GM10847 (cell line): ENCODE data around the gene TSEN34.

Source experiments
- POLR2A ChIP-seq: IDR thresholded peaks from 2 replicates; pipeline ENCODE4 v1.6.1; 2011; ENCODE audit not compliant: insufficient read length; ENCODE audit errors: extremely low read depth

The TSEN34 gene

GRCh38 chr19:54173951-54174834 lies 16.9 kb upstream of the TSEN34 start:
- no peak for TF ChIP-seq POLR2A

GRCh38 chr19:54178581-54179261 lies 12.4 kb upstream of the TSEN34 start:
- TF ChIP-seq POLR2A, result no peak

GRCh38 chr19:54179262-54179852 lies 11.8 kb upstream of the TSEN34 start:
- TF ChIP-seq POLR2A, result no peak

- TF ChIP-seq POLR2A, result no peak
Observed at GRCh38 chr19:54179921-54180461, 11.1 kb upstream of the TSEN34 start.

GRCh38 chr19:54180691-54181091 lies 10.4 kb upstream of the TSEN34 start:
- TF ChIP-seq POLR2A, result no peak

GRCh38 chr19:54183431-54183830 lies 7.7 kb upstream of the TSEN34 start:
- no peak for TF ChIP-seq POLR2A

- TF ChIP-seq POLR2A, result no peak
Observed at GRCh38 chr19:54186351-54186750, 4.8 kb upstream of the TSEN34 start.

- TF ChIP-seq POLR2A, result no peak
Observed at GRCh38 chr19:54186934-54187381, 4.2 kb upstream of the TSEN34 start.

- TF ChIP-seq POLR2A, result no peak
Observed at GRCh38 chr19:54188215-54188871, 2.8 kb upstream of the TSEN34 start.

GRCh38 chr19:54189145-54189734 lies 1.9 kb upstream of the TSEN34 start, which contains the start of gene MBOAT7:
Gene MBOAT7 (minus strand): TSS chr19:54189580. CDS start chr19:54188508, 1,072 bp downstream.
- peak; percentile 45 for TF ChIP-seq POLR2A

- peak; percentile 59 for TF ChIP-seq POLR2A
Observed at GRCh38 chr19:54189735-54190502, 1.2 kb upstream of the TSEN34 start.

- no peak for TF ChIP-seq POLR2A
Observed at GRCh38 chr19:54190503-54191010, 551 bp upstream of the TSEN34 start.

GRCh38 chr19:54191811-54192453 lies 824 bp downstream of the TSEN34 start:
- TF ChIP-seq POLR2A, result no peak
